ENCODE results near the gene ZNF687. TPM values are rescaled to one million over a fixed set of nuclear protein-coding genes. Genes with fewer than 3 reads are reported as not detected.

The ZNF687 gene
- total RNA-seq, 1 donor from 2014 or later: 39.9 TPM

GRCh38 chr1:151324390-151324930 is 42.4 kb downstream of the ZNF687 start:
- Mint-ChIP-seq H3K9me3 (no peaks in the 10 kb centered on the region), H3K36me3 (ENCODE audit: low read depth) (no peaks in the 10 kb centered on the region), H3K27ac (ENCODE audit: unreplicated experiment) (no peak overlapping the region), H3K27me3 (ENCODE audit: low read depth) (no peaks in the 10 kb centered on the region), H3K4me3 (peak overlapping the region; percentile 31), H3K4me1 (peaks cover 32% of the 10 kb centered on the region)
- no peak for DNase-seq (ENCODE audit: low read depth, low spot score)
- TF ChIP-seq CTCF (conservative IDR thresholded peaks at IDR 0.05): no peak

GRCh38 chr1:151325231-151325630 is 43.1 kb downstream of the ZNF687 start:
- Mint-ChIP-seq H3K27me3 (ENCODE audit: low read depth) (no peaks in the 10 kb centered on the region), H3K9me3 (no peaks in the 10 kb centered on the region), H3K4me1 (peaks cover 32% of the 10 kb centered on the region), H3K27ac (ENCODE audit: unreplicated experiment) (no peak overlapping the region), H3K36me3 (ENCODE audit: low read depth) (no peaks in the 10 kb centered on the region), H3K4me3 (peak overlapping the region; percentile 94)
- TF ChIP-seq CTCF (conservative IDR thresholded peaks at IDR 0.05): no peak
- DNase-seq (ENCODE audit: low read depth, low spot score): no peak

GRCh38 chr1:151325646-151326429 is 43.7 kb downstream of the ZNF687 start:
- Mint-ChIP-seq H3K9me3 (no peaks in the 10 kb centered on the region), H3K4me1 (peaks cover 32% of the 10 kb centered on the region), H3K27me3 (ENCODE audit: low read depth) (no peaks in the 10 kb centered on the region), H3K4me3 (peak overlapping the region; percentile 94), H3K27ac (ENCODE audit: unreplicated experiment) (peak overlapping the region; percentile 98), H3K36me3 (ENCODE audit: low read depth) (no peaks in the 10 kb centered on the region)
- no peak for TF ChIP-seq CTCF (conservative IDR thresholded peaks at IDR 0.05)
- no peak for DNase-seq (ENCODE audit: low read depth, low spot score)

- Mint-ChIP-seq H3K4me3 (peak overlapping the region; percentile 94), H3K4me1 (peaks cover 32% of the 10 kb centered on the region), H3K36me3 (ENCODE audit: low read depth) (no peaks in the 10 kb centered on the region), H3K27me3 (ENCODE audit: low read depth) (no peaks in the 10 kb centered on the region), H3K27ac (ENCODE audit: unreplicated experiment) (peak overlapping the region; percentile 98), H3K9me3 (no peaks in the 10 kb centered on the region)
- no peak for DNase-seq (ENCODE audit: low read depth, low spot score)
- TF ChIP-seq CTCF (conservative IDR thresholded peaks at IDR 0.05): no peak
Observed at GRCh38 chr1:151326619-151327222, 44.6 kb downstream of the ZNF687 start.

GRCh38 chr1:151327223-151327902 is 45.3 kb downstream of the ZNF687 start, which contains the start of gene PI4KB:
Gene PI4KB (minus strand): TSS chr1:151327416. CDS start chr1:151316481, 10,935 bp downstream.
- H3K9me3 Mint-ChIP-seq: no peaks in the 10 kb centered on the region
- peak within 1 kb of the TSS; percentile 94 for H3K4me3 Mint-ChIP-seq
- H3K36me3 Mint-ChIP-seq (ENCODE audit: low read depth): no peaks in the 10 kb centered on the region
- peak; percentile 84 for DNase-seq (ENCODE audit: low read depth, low spot score)
- H3K27me3 Mint-ChIP-seq (ENCODE audit: low read depth): no peaks in the 10 kb centered on the region
- peaks cover 32% of the 10 kb centered on the region for H3K4me1 Mint-ChIP-seq
- H3K27ac Mint-ChIP-seq (ENCODE audit: unreplicated experiment): peak within 1 kb of the TSS; percentile 98
- TF ChIP-seq CTCF (conservative IDR thresholded peaks at IDR 0.05): no peak

Measured in neural crest cell (in vitro differentiated cells).